Type B pancreatic cell (in vitro differentiated cells): ENCODE data around the gene TACR3. TPM values are rescaled to one million over a fixed set of nuclear protein-coding genes. Genes with fewer than 3 reads are reported as not detected.
"Not testable (repeated sequence)": the region's sequence is repeated elsewhere in the genome, so short reads cannot be mapped to it uniquely, and the experiment has no call there.

Experiments used
- DNase-seq: peaks from one replicate; pipeline ENCODE4 v3.0.0; 2021; ENCODE audit warnings: mixed read lengths; ENCODE audit not compliant: unreplicated experiment; ENCODE audit errors: extremely low spot score
- H3K27ac Mint-ChIP-seq: 2 replicates; pipeline ENCODE4 v1.8.0; 2021; ENCODE audit warnings: mild to moderate bottlenecking, mixed read lengths
- H3K27me3 Mint-ChIP-seq: 2 replicates; pipeline ENCODE4 v1.8.0; 2021; ENCODE audit warnings: mixed read lengths
- H3K36me3 Mint-ChIP-seq: 2 replicates; pipeline ENCODE4 v1.8.0; 2021; ENCODE audit warnings: mixed read lengths
- H3K4me1 Mint-ChIP-seq: one replicate; pipeline ENCODE4 v1.8.0; 2021; ENCODE audit warnings: mixed read lengths; ENCODE audit not compliant: unreplicated experiment
- H3K4me3 Mint-ChIP-seq: 2 replicates; pipeline ENCODE4 v1.8.0; 2021; ENCODE audit warnings: mild to moderate bottlenecking, mixed read lengths
- H3K9me3 Mint-ChIP-seq: 2 replicates; pipeline ENCODE4 v1.8.0; 2021; ENCODE audit warnings: mixed read lengths
- CTCF ChIP-seq: fragments of 200-600 bp; sonication (generic); conservative IDR thresholded peaks from 2 replicates; pipeline ENCODE4 v1.5.0; 2021; ENCODE audit warnings: antibody characterized with exemption, mild to moderate bottlenecking
- total RNA-seq: library from RNA; stranded (reverse); gene quantifications from 2 replicates; pipeline ENCODE4 v1.2.1, GENCODE V29; 2021; ENCODE audit warnings: low replicate concordance

The TACR3 gene
- total RNA-seq, 1 donor from 2014 or later: 0.72 TPM

- no peak for TF ChIP-seq CTCF
- no peak overlapping the region for H3K27ac Mint-ChIP-seq
- no peaks in the 10 kb centered on the region for H3K9me3 Mint-ChIP-seq
- H3K4me3 Mint-ChIP-seq: no peak overlapping the region
- no peaks in the 10 kb centered on the region for H3K4me1 Mint-ChIP-seq
- no peak for DNase-seq
- no peaks in the 10 kb centered on the region for H3K27me3 Mint-ChIP-seq
- H3K36me3 Mint-ChIP-seq: no peaks in the 10 kb centered on the region
Measured at GRCh38 chr4:103567591-103567990, 152.2 kb downstream of the TACR3 start.

GRCh38 chr4:103559178-103559577, 160.6 kb downstream of the TACR3 start:
- H3K9me3 Mint-ChIP-seq, DNase-seq, H3K4me1 Mint-ChIP-seq, H3K36me3 Mint-ChIP-seq, H3K27ac Mint-ChIP-seq, H3K4me3 Mint-ChIP-seq, H3K27me3 Mint-ChIP-seq: not testable (repeated sequence)
